SHP77 treated with DMSO at 0.1 percent for 48 hours (cell line): ENCODE measurements around the gene PARD3B.

Source experiments
- DNase-seq: peaks from one replicate; lab custom pipeline; 2025; lab: John Stamatoyannopoulos, UW

PARD3B gene

DNA sequence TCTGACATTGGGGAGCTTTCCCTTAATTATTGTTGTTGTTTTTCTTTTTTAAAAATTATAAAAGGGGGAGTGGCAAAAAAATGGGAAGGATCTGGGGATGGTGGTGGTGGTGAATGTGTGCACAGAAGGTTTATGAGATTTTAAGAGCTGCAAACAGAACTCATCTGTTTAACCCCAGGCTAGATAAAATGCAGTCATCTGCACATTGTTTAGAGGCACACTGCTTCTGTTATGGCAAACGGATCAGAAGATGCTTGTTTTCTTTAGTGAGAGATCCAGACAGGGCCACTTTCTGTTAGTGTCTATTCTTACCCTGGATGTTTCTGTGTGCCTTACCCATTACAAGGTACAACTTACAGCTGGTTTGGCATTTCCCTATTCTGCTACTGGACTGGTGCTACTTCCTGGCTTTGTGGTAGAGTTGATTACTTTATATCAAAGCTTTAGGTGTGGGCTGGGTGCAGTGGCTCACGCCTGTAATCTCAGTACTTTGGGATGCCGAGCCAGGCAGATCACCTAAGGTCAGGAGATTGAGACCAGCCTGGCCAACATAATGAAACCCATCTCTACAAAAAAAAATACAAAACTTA is 1068.8 kb downstream of the PARD3B start:
- DNase-seq: no peak

DNA sequence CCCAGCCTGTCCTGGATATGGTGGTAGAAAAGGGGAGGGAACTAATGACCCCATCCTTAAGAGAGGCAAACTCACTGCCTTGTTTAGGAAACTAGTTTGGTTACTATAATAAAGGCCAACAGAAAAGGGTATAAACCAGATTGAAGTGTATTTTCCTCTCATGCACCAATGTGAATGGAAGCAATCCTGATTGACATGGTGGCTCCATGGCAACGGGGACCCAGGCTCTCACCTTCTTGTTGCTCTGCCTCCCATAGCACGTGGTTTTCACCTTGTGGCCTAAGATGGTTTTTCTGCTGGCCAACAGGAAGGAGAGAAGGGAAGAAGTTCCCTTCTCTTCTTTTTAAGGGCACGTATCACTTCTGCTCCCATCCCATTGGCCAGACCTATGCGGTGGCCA is 1069.7 kb downstream of the PARD3B start:
- DNase-seq: no peak

DNA sequence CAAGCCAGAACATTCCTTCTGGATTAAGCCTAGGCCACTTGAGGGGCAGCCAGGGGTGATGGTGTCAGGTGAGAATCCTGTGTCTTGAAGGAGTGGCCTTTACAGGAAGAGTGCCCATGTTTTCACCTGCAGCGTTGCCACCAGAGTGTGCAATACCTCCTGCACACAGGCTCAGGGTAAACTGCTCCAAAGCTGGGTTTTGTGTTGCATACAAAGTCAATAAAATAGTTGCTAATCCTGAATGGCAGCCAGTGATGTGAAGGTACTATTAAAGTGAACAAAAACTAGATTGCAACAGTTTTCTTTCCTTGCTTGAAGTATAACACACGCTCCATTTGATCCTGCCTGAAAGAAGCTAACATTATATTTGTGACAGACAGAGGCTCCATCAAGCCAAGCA is 1072.6 kb downstream of the PARD3B start:
- no peak for DNase-seq

DNA sequence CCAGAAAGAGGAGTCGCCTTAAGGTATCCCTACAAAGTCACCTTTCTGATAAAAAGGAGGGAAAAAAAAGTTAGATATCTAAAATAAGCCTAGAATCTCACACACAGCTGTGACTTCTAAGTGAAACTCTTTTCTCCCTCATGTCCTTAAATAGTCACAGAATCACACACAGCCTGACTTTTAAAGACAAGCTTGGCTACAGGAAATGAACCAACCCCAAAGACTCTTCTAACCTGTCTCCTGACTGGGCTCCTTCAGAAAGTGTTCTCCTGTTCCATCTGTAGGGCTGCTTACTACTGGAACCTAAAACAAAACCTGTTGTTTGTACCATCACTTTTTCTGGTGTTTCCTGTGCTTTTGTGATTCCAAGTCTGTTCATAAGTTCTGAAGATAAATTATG is 1074.3 kb downstream of the PARD3B start:
- no peak for DNase-seq

DNA sequence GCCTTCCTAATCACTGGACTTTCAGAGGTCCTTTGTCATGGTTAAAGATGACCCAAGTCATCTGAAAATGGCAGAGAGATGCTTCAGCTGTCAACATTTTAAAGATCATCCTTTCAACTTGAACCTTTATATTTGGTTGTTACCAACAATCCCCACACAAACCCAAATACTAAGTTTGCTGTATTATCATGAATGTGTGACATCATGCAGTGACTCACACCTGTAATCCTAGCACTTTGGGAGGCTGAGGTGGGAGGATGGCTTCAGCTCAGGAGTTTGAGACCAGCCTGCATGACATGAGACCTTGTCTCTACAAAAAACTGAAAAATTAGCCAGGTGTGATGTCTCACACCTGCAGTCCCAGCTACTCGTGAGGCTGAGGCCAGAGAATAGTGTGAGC is 1081.8 kb downstream of the PARD3B start:
- no peak for DNase-seq

DNA sequence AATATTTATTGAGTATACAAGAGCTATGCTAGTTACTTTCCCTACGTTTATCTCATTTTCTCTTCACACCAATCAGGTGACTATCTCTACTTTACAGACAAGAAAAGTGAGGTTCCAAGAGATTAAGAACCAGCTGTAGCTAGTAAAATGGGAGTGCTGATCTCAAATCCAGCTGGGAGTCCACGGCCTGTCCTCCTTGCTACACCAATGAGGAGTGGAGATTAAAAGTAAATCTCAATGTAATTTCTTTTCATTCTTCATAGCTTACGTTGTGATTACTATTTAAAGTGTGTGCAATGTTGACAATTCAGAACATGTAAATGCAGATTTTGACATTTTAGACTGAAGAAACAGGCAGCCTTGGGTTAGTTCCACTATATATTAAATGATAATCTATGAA is 1083.1 kb downstream of the PARD3B start:
- DNase-seq: no peak

DNA sequence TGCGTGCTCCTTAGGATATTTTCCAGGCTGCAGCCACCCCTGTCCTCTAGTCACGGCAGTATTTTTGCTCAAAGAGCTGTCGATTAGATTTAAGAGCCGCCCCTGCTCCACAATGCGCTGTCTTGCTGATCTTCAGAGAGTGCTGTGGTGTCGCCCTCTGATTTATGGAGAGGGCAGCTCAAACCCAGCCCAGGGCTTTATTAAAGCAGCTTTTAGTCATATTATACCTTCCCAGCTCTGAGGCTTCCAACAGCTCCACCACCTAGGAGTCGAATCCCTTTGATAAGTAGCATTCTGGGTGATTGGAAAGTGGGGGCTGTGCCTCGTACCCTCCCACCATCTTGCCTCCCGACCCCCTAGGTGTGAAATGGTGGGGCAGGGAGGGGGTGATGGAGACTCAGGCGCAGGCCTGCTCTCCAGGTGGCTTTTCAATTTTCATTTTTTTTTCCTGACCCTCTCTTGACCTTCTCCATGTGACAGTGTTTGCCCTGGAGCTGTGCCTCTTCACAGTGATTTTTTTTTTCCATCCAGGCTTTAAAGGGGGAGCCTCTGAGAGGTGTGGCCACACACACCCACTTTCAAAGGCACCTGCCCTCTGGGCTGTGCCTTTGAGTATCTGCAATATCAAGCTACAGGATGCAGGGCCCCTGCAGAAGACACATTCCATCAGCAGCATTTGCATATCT is 1084.0 kb downstream of the PARD3B start:
- no peak for DNase-seq

DNA sequence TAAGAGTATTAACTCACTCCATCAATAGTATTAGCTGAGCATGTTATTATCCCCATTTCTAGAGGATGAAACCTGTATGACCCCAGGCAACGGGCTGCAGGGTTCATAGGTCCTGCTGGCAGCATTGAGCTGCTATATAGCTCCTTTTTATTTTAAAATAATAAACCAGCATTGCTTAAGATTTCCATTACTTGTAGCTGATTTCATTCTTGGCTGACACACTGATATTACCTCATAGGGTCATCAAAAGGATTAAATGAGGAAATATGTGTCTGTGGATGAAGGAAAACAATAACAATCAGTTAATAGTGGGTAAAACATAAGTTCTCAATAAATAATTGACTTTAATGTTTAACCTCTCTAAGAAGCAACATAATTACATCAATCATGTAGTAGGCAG is 1088.7 kb downstream of the PARD3B start:
- no peak for DNase-seq

DNA sequence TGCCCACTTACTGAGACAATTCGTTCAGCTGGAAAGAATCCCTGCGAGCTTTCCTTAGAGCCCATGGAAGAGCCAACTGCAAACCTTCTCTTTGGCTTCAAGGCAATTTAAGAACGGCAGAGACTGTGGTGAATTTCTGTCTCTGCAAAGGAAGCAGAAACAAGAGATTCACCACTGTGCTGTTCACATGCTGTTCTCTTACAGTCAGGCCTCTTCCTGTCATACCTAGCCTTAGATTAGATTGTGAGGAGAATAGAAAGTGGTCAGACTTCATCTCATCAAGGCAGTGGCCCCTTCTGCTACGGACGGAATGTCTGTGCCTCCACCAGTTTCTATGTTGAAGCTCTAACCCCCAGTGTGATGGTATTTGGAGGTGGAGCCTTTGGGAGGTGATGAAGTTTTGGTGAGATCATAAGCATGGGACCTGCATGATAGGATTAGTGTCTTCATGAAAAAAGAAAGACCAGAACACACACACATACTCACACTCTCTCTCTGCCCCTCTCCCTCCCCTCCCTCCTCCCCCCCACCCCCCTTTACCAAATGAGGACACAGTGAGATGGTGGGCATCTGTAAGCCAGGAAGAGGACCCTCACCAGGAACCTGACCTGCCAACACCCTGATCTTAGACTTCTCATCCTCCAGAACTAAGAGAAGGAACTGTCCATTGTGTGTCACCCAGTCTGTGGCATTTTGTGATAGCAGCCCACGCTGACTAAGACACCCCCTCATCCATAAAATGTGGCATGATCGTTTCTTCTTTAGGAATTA is 1091.5 kb downstream of the PARD3B start:
- DNase-seq: no peak

DNA sequence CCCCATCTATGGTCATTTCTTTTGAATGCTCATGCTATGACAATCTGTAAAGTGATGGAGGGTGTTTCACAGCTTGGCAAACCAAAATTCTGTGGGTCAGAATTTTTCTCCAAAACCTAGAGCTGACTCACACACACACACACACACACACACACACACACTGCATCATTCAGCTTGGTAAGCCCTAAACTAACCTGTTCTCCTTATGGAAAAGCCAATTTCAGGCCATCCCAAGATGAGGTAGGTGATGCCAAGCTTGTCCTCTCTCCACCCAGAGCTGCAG is 1092.0 kb downstream of the PARD3B start:
- no peak for DNase-seq

DNA sequence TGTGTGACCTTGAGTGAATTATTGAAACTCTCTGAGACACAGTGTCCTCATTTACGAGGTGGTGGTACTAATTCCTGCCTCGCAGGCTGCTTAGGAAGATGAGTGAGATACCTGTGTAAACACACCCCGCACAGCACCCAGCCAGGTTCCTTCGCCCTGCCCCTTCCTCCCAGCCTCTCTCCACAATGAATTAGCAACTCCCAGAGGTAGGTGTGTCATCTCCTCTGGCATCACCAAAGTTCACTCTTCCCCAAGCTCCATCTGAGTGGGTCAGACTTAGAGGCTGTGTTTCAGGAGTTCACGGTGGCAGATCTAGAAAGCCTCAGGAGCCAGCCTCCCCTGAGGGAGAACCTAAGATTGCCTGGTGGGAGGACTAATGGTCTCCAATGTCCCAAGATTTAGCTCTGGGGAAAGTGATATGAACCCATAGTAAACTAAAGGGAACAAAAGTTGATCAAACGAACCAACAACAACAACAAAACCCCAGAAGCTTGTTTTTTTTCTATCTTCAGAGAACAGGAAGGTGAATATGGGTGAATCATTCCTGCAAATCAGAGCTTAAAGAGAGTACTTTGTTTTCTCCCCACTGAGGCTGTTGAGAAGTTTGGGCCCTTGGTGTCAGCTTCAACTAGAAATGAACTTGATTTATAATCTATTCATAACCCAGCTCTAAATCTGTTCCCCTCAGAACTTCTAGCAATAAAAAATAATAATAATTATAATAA is 1092.7 kb downstream of the PARD3B start:
- no peak for DNase-seq

DNA sequence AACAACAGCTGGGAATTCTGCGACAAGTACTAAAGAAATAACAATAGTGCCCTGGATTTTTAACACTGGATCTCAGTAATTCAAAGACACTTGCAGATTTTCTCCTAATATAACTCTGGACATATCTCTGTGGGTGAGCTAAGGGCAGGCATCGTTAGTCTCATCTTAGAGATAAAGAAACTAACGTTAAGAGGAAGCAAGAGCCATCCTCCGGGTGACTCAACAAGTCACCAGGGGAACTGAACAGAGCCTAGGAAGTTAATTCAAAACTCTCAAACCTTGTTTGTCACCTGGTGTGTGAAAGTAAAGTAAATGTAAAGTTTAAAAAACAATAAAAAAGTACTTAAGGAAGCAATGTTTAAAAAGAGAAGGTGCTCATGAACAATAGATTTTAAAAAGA is 1095.4 kb downstream of the PARD3B start:
- no peak for DNase-seq

DNA sequence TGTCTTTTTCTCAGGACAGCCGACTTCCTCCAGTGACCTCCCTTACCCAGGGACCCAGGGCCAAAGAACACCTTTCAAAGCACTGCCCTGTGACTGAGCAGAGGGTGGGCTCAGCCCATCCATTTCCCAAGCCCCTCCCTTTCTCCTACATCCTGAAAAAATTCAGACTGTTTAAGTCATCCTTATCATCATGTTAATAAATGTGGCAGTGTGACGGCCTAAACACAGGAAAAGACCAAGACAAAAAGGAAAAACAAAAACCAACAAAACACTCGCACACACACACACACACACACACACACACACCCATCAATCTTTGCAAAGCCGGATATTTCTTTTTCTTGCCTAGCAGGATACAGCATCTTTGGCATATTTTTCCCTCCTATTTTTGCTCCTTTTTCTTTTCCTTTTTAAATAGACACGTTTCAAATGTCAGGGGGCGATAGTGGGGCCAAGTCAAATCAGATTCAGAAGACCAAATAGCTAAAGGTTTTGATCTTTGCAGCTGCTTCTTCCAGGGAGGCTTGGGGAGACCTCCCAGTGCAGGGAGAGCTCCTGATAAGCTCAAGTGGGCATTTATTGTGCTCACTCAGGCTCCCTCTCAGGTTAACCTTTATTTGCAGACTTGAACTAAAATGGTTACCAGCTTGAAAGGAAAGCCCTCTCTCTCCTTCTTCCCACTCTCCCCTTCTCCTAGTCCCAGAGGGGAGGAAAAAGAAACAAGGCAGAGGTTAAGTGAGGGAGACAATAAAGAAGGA is 1097.5 kb downstream of the PARD3B start:
- DNase-seq: no peak

DNA sequence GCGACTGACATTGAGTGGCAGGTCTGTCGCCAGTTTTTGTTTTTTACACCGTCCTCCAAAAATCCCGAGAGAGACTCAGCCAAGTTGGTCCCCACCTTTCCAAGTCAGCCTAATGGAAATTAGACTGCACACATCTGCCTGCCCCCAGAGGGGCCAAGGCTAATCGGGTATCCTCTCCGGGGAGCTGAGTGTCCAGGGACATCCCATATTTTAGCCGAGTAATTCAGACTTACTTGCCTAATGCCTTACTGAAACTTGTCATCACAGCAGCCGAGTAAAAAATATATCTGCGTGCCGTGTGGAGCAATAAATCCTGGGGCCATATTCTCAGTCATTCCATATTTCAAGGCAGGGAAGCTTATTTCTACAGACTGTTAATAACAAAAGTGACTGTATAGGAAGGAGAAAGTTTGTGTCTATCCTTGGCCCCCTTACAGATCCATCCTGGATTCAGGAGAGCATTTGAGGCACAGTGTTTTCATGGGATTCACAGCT is 1098.2 kb downstream of the PARD3B start:
- no peak for DNase-seq

DNA sequence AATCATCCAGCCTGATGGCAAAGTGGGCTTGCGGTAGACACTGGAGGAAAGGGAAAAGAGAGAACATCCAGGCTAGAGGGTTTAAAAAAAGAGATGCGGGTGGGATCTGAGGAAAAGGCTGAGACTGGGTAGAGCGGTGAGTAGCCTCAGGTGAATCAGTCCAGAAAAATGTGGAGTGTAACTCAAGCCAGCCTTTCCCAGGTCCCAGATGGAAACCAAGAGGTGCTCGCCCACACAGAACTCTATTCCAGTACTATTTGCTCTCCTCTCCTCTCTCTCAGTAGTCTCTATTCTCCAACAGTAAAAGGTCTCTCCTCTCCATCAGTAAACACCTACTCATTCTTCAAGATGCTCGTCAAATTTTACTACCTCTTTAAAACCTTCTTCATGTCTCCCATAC is 1098.7 kb downstream of the PARD3B start:
- DNase-seq: no peak

DNA sequence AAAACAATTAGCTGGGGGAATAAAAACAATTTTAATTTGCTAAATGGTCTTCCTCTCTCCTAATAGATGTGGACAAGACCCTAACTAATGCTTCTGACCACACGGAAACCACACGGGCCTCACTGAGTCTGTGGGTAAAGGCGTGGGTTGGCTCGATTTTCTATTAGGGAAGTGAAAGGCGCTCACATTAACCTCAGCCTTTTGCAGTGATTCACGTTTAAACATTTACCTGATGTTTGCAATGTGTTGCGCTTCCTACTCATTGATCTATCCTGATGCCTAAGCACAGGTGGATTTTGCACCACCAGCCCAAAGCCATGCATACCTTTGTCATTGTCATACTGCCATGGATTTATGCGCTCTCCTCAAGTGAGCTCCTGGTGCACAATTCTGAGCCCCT is 1101.4 kb downstream of the PARD3B start:
- DNase-seq: no peak

DNA sequence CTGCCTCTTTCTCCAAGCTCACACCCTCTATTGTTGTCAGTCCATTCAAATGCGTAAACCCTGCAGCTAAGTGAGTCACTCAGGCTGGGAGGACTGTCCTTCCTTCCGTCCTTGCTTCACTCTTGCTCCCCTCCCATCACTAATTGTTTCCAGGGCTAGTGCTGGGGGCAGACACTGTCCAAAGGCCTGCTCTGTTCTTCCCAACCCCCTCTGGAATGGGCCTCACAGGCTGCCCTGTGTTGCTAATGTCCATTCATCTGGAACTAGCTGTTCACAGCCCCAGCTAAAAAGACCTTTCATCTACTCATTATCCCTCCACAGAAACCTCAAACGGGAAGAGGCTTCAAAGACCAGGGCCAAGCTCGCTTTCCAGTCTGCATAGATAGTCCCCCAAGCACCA is 1105.2 kb downstream of the PARD3B start:
- no peak for DNase-seq

DNA sequence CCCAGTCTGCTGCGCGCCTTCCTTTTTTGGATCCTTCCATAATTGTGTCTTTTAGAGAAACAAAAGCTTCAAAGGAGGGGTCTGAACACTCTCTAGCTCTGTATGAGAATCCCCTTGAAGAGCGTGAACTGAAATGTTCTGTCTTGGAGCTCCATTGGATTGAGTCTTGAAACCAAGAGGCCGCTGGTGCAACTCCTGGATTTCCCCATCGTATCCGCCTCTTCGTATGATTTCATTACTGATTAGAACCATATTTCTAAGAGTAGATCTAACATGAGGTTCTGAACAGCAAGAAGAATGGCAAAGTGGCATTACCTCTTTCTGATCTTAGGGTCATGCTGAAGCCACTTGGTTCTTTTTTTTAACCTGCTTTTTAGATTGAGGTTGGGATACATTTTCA is 1105.7 kb downstream of the PARD3B start:
- DNase-seq: no peak

DNA sequence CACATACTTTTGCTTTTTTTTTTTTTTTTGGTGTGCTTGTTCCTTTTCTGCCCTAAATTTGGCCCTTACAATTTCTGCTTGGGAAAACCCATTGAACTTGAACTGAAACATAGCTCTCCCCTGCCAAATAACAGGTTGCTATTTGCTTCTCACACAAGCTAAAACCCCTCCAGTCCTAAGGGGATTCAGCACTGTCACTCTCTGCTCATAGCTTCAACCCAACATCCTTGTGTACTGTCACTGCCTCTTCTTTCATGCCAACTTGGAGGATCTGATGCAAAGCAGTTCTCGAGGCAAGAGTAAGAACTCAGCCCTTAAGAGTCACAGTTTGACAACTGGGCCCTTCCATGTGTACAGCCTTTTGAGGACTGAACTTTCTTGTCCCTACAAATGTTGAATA is 1106.4 kb downstream of the PARD3B start:
- no peak for DNase-seq

DNA sequence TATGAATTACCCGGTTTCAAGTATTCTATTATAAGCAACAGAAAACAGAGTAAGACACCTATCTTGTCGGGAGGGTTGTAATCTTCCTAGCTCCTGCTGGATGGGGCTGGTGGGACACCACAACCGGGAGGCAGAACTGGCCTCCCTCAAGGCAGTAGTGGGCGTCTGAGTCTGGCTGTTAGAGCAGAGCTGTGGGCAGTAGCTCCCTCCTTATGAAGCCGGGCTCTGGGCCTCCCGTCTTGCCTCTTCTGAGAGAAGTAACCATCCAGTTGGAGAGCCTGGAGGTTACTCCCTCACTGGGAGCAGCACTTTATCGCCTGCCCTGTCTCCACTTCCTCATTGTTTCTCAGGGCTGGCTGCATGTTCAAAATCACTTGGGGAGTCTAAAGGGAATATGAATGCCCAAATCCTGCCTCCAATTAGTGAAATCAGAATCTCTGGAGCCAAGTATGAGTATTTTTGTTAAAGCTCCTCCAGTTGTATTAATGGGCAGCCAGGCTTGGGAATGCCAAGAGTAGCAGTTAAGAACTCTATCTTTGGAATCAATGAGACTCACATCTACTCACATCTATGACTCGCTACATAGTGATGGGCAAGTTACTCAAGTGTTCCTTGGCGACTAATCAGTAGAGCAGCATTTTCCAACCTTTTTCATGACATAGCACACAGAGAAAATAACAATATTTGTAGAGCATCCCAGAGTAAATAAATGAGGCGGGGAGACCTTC is 1109.8 kb downstream of the PARD3B start:
- DNase-seq: no peak

DNA sequence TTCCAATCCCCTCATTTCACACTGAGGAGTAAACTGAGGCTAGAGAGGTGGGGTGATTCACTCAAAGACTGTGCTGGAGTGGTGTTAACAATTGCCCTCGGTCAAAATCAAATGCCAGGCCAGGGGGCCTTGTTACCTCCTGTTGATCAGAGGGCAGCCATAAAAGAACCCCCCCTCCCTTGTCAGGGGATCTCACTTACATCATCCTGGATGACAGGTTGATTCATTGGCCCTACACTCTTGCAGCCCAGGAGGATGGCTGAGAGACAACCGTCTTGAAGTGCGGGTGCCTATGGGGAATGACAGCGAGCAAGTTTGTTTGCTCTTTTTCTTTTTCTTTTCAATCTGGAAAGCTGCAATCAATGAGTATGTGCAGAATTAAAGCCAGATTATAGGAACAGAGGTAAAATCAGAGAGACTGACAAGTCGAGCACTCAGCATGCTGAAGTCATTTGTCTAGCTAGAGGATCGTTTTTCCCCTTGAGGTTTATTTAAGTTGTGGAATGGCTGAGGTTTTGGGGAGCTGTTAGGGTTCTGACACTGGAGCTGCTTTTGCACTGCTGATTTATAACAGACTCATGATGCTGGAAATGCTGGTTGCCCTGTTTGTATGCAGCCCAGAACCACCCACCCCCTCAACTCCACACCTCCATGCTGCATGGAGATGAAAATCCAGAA is 1110.6 kb downstream of the PARD3B start:
- no peak for DNase-seq
